ENCODE measurements around the gene RHBDD3.

Gene RHBDD3

DNA sequence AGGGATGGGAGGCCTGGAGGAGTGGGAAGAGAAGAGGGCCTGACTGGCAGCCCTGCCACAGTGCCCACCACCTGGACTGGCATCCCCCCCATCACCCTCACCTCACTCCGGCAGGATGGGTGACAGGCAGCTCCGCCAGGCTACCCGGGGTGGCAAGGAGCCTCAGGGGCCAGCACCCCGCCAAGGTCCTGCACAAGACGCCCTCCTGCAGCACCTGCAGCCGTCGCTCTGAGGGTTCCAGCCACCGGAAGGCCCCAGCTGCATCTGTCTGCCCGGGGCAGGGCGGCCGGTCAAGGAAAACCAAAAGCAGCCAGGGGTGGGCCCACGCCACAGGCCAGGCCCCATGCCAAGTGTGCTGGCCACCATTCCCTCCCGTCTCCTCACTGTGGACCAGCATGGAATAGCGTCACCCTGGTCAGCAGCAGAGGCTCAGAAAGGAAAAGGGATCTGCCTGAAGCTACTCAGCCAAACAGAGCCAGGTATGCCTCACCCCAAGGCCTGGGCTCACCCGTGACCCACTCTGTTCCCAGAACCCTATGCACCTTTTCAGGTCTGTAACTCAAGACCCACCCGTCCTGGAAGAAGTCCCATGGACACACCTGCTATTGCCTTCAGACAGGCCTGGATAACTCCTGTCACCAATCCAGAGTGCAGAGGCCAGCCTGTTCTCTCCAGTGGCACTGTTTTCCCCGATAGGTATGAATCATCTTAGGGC is 7.0 kb downstream of the RHBDD3 start:
- in situ Hi-C loops (cut with HindIII; ENCODE audit: low pct_unique_long_range_greater_than_20kb, low sequenced_read_pairs): no loop called here
- no peak for TF ChIP-seq JUND (IDR thresholded peaks at IDR 0.05; ENCODE audit: low read depth)
- no peak for DNase-seq (ENCODE audit: low read depth in 1 of 2, low spot score in 1 of 2)

DNA sequence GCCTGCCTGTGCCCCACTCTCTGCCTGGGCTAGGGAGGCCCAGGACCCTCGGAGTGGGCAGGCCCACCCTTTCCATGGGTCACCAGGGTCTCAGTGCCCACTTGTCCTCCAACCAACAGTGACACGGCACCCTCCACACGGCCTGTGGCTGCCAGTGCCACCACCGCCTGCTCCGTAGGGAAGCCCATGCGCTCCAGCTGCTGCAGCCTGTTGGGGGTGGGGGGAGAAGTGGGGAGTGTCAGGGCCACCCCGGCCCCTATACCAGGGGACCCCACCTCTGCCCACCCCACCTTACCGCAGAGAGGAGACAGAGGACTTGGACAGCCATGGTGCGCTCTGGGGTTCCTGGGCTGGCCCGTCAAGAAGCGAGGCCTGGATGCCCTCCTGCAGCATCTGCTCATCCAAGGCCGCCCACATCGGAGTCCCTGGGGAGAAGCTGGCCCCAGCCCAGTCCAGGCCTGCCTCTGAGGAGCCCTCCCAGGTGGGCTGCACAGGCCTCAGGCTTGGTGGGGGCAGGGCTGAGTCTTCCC is 7.7 kb downstream of the RHBDD3 start:
- TF ChIP-seq JUND (IDR thresholded peaks at IDR 0.05; ENCODE audit: low read depth): no peak
- in situ Hi-C loops (cut with HindIII; ENCODE audit: low pct_unique_long_range_greater_than_20kb, low sequenced_read_pairs): no loop called here
- DNase-seq (ENCODE audit: low read depth in 1 of 2, low spot score in 1 of 2): no peak

DNA sequence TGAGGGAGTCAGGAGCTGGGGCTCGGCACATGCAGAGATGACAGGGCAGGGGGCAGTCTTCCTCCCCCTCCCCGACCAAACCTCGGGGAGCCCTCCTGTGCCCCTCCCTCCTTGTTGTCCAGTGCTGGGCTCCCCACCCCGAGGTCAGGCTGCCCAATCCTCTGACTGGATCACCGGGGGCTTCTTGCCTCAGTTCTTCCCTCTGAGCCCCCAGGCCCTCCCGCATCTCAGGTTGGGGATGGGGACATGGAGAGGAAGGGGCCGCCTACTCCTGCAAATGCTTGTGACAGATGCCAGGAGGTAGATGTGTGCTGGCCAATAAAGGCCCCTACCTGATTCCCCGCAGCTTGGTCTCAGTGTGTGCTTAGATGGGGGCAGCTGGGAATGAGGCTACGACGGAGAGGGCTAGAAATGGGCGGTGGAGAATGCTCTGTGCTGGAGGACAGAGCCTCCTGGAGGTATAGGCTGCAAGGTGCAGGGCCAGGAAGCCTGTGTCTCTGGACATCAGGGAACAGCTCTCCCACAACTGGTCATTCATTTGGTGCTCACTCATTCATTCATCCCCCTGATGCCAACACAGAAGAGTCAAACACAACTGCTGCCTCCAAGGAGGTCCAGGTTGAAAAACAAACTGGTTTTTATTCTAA is 8.4 kb downstream of the RHBDD3 start:
- DNase-seq (ENCODE audit: low read depth in 1 of 2, low spot score in 1 of 2): no peak
- in situ Hi-C loops (cut with HindIII; ENCODE audit: low pct_unique_long_range_greater_than_20kb, low sequenced_read_pairs): no loop called here

DNA sequence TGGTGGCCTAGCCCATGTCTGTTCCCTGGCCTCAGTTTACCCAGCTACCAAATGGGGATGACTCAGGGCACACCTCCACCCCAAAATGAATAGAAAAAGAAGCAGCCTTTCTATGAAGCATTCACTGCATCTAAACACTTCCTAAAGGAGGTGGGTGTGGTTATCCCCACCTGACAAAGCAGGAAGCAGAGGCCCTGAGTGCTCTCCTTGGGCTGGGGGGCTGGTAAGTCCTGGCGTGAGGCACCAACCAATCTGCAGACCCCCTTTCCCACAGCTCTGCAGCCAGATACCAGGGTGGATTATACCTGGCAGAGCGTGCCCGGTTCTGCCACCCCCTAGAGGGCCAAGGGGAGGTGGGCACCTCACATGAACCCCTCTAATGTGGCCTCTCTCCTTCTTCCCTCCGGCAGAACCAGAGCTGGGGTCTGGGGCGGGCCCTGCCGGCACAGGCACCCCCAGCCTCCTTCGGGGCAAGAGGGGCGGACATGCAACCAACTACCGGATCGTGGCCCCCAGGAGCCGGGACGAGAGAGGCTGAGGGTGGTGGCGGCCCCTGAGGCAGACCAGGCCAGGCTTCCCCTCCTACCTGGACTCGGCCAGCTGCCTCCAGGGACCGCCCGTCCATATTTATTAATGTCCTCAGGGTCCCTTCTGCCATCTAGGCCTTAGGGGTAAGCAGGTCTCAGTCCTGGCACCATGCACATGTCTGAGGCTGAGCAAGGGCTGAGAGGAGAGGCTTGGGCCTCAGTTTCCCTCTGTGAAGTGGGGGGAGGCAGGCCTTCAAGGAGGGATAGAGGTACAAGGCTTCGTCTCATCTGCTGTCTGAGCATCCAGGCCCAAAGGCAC is 9.2 kb downstream of the RHBDD3 start:
- no peak for TF ChIP-seq JUND (IDR thresholded peaks at IDR 0.05; ENCODE audit: low read depth)
- in situ Hi-C loops (cut with HindIII; ENCODE audit: low pct_unique_long_range_greater_than_20kb, low sequenced_read_pairs): no loop called here
- DNase-seq (ENCODE audit: low read depth in 1 of 2, low spot score in 1 of 2): no peak

More for the DNA sequence above, 8.4 kb downstream of the RHBDD3 start:
- TF ChIP-seq JUND (IDR thresholded peaks at IDR 0.05; ENCODE audit: low read depth): no peak

DNA sequence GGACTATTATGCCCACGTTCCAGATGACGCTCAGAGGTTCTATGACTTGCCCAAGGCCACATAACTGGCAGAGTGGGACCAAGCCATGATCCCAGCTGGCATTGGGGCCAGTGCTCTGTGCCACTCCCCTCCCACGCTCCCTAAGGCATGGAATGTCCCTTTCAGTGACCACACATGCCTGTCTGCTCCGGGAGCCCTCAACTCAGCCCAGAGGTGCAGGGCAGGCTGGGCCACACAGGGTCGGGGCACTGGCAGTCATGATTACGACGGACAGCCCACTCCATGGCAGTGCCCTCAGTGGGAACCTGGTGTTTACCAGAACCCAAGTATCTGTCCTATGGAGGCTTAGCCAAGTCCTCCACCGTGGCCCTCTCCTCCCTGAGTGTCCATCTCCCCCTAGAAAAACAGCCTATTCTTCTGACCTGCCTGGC is 10.0 kb downstream of the RHBDD3 start:
- no peak for TF ChIP-seq JUND (IDR thresholded peaks at IDR 0.05; ENCODE audit: low read depth)
- in situ Hi-C loops (cut with HindIII; ENCODE audit: low pct_unique_long_range_greater_than_20kb, low sequenced_read_pairs): no loop called here
- no peak for DNase-seq (ENCODE audit: low read depth in 1 of 2, low spot score in 1 of 2)

DNA sequence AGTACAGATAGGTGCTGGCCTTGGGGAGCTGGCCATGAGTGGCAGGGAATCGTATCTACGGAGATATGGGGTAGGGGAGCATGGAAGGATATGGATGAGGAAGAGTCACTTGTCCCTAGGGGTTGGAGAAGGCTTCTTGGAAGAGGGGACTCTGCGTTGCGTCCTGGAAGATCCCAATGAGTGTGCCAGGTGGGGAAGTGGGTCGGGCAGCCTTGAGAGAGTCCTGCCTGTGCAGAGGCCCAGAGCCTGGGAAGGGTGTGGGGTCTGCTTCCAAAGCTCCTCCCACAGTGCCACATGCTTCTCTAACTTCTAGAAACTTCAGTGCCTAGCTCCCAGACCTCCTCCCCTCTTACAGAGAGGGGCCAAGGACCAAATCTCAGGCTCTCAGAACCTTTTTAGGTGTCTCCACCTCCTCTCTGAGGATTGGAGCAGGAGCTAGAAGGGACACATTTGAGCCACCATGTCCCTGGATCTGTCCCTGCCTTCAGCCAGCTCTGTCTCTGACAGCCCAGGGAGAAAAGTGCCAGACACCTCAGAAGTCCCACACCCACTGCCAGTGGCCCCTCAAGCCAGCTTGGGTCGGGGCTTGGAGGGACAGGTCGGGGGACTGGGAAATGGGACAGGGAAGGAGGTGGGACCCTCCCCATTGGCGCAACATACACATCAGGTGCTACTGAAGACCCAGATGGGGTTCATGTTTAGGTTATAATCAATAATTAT is 11.0 kb downstream of the RHBDD3 start:
- in situ Hi-C loops (cut with HindIII; ENCODE audit: low pct_unique_long_range_greater_than_20kb, low sequenced_read_pairs): no loop called here
- no peak for TF ChIP-seq JUND (IDR thresholded peaks at IDR 0.05; ENCODE audit: low read depth)
- no peak for DNase-seq (ENCODE audit: low read depth in 1 of 2, low spot score in 1 of 2)

DNA sequence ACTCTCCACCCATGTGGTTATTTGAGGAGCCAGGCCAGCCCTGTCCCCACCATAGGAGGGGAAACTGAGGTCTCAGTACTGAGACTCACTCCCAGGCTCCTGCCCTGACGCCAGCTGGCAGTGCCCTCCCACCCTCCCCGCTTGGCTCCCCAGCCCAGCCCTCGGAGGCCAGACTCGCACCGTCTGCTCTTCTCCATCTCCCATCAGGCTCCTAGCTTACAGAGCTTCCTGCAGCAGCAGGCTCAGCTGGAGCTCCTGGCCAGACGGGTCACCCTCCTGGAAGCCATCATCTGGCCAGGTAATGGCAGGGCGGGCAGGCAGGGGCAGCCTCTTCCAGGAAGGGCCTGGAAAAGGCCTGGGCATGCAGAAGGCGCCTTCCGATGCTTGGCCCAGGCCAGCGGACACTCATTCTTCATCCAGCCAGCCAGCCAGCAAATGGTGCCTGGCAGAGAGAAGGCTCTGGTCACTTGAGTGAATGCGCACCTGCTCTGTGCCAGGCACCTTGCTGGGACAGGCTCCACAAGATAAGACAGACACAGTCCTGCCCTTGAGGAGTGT is 12.6 kb downstream of the RHBDD3 start:
- no peak for DNase-seq (ENCODE audit: low read depth in 1 of 2, low spot score in 1 of 2)
- TF ChIP-seq JUND (IDR thresholded peaks at IDR 0.05; ENCODE audit: low read depth): no peak
- in situ Hi-C loops (cut with HindIII; ENCODE audit: low pct_unique_long_range_greater_than_20kb, low sequenced_read_pairs): no loop called here

DNA sequence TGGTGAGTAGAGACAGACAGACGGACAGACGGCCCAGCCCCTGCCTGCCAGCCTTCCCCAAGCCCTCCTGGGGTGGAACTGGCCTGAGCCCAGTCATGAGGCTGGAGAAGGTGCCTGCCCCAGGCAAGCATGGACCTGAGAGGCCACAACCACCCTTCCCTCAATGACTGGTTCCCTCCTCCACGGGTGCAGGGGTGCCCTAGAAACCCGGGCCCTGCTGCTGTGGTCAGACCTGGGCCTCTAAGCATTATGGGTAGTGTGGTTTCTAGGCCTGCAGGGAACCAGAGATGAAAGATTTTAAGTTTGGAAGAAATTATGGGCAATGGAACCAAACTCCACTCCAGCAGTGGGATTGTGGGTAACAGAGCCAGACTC is 13.5 kb downstream of the RHBDD3 start:
- no peak for DNase-seq (ENCODE audit: low read depth in 1 of 2, low spot score in 1 of 2)
- TF ChIP-seq JUND (IDR thresholded peaks at IDR 0.05; ENCODE audit: low read depth): no peak
- in situ Hi-C loops (cut with HindIII; ENCODE audit: low pct_unique_long_range_greater_than_20kb, low sequenced_read_pairs): no loop called here

DNA sequence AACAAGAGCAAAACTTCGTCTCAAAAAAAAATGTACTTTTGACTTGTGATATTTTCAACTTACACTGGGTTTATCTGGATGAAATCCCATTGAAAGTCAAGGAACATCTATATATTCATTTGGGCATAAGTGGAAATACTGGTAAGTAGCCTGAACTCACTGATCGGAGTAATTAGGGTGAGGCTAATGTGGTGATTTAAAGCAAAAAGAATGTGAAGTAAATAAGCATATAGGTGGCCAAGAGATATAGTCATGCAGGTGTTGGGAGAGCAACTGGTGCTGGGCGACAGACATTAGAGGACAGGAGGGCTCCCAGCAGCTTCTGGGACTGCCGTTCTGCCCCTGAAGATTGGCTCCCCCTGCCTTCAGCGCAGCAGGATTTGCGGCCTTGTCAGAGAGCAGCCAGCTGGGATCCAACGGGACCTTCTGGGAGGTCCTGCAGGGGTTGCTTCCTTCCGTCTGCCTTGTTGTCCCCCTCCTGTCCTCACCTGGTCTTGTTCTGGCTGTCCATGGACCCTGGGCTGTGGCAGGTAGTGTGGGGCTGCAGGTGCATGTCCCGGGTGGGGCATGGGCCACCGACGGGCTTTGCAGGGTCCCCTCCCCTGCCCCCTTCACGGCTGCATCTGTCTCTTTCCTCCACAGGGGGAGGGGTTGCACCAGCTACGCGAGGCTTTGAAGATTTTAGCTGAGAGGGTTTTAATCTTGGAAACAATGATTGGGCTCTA is 14.1 kb downstream of the RHBDD3 start:
- in situ Hi-C loops (cut with HindIII; ENCODE audit: low pct_unique_long_range_greater_than_20kb, low sequenced_read_pairs): no loop called here
- DNase-seq (ENCODE audit: low read depth in 1 of 2, low spot score in 1 of 2): no peak
- TF ChIP-seq JUND (IDR thresholded peaks at IDR 0.05; ENCODE audit: low read depth): no peak

DNA sequence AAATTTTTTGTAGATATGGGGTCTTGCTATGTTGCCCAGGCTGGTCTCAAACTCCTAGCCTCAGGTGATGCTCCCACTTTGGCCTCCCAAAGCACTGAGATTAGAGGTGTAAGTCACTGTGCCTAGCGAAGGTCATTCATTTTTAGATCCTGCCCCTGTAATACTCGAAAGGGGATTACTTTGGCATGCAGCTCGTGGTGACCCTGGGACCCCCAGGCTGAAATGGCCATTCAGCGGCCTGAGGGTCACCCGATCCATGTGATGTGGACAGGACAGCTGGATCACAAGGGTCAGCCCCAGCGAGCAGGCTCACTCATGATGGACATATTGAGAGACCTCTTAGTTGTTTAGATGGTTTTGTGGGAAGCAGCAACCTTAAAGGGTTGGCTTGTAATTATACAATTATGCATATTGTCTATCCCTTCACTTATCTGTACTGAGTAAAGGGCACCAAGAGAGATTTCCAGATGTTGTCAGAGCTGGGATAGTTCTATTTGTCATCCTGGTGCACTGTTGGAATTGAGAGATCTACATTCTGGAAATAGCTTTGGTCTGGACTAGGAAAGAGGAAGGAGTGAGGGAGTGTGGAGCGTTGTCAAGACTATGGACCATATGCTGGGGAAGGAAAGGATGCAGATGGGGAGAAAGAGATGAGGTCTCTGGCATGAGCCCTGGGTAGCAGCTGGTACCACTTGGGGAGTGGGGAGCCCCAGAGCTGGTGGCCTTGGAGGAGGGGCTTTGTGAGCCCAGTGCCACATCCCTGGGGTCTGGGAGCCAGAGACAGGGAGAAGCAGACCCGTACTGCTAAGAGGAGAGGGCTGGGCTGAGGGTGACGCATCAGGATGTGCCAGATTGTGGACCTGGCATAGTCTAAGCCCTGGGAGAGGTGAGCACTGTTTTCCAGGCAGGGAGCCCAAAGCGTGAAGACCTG is 15.5 kb downstream of the RHBDD3 start:
- in situ Hi-C loops (cut with HindIII; ENCODE audit: low pct_unique_long_range_greater_than_20kb, low sequenced_read_pairs): no loop called here
- no peak for TF ChIP-seq JUND (IDR thresholded peaks at IDR 0.05; ENCODE audit: low read depth)
- no peak for DNase-seq (ENCODE audit: low read depth in 1 of 2, low spot score in 1 of 2)

Data from T47D (cell line).